ENCODE results near the gene FIGLA. TPM values are rescaled to one million over a fixed set of nuclear protein-coding genes. Genes with fewer than 3 reads are reported as not detected.
"Not testable (repeated sequence)": the region's sequence is repeated elsewhere in the genome, so short reads cannot be mapped to it uniquely, and the experiment has no call there.

Gene FIGLA
- total RNA-seq, 1 experiment from 2014 or later: not detected

GRCh38 chr2:70743677-70744076 is 46.8 kb downstream of the FIGLA start:
- no peak overlapping the region for H3K27ac Mint-ChIP-seq
- ATAC-seq (0 out of 2 replicates have a peak, but pooled peaks have one; percentile 19), DNase-seq (ENCODE audit: low spot score) (no peak)
- H3K36me3 Mint-ChIP-seq: peaks cover 7% of the 10 kb centered on the region
- TF ChIP-seq ZNF512 (CRISPR knock-in tag; IDR thresholded peaks at IDR 0.05; ENCODE audit: borderline replicate concordance) (no peak), GTF2I (CRISPR knock-in tag; conservative IDR thresholded peaks at IDR 0.05) (peak; percentile 82)
- CTCF ChIA-PET: interaction anchor here (0.8 to 1.3 kb wide), 2 partner anchors 25 to 27 kb away, joined by 3 to 4 read pairs; partner anchors contain the start of gene ADD2
- peaks cover 69% of the 10 kb centered on the region for H3K4me1 Mint-ChIP-seq
- peaks cover 6% of the 10 kb centered on the region for H3K9me3 Mint-ChIP-seq
- no peak overlapping the region for H3K4me3 Mint-ChIP-seq
- POLR2A ChIA-PET: no interaction called here
- no peaks in the 10 kb centered on the region for H3K27me3 Mint-ChIP-seq (ENCODE audit: low read depth)

- peaks cover 69% of the 10 kb centered on the region for H3K4me1 Mint-ChIP-seq
- no peaks in the 10 kb centered on the region for H3K27me3 Mint-ChIP-seq (ENCODE audit: low read depth)
- H3K27ac Mint-ChIP-seq: no peak overlapping the region; the same call in 1 of the 2 replicates
- CTCF ChIA-PET: no interaction called here
- POLR2A ChIA-PET: no interaction called here
- DNase-seq (ENCODE audit: low spot score): no peak
- H3K4me3 Mint-ChIP-seq: no peak overlapping the region
- H3K36me3 Mint-ChIP-seq: peaks cover 4% of the 10 kb centered on the region
- no peak for TF ChIP-seq HMGXB4 (CRISPR knock-in tag; IDR thresholded peaks at IDR 0.05)
- no peak for TF ChIP-seq GTF2I (CRISPR knock-in tag; conservative IDR thresholded peaks at IDR 0.05)
- TF ChIP-seq ZNF512 (CRISPR knock-in tag; IDR thresholded peaks at IDR 0.05; ENCODE audit: borderline replicate concordance): no peak
- no peak for TF ChIP-seq ATF3 (CRISPR knock-in tag; conservative IDR thresholded peaks at IDR 0.05)
- TF ChIP-seq ATF1 (CRISPR knock-in tag; IDR thresholded peaks at IDR 0.05): no peak
- no peak for TF ChIP-seq TP53 (CRISPR knock-in tag; IDR thresholded peaks at IDR 0.05)
- TF ChIP-seq ZNF263 (CRISPR knock-in tag; IDR thresholded peaks at IDR 0.05; ENCODE audit: low read depth): no peak
- no peak for TF ChIP-seq EMX1 (CRISPR knock-in tag; IDR thresholded peaks at IDR 0.05)
- TF ChIP-seq ZNF138 (CRISPR knock-in tag; conservative IDR thresholded peaks at IDR 0.05): no peak
- no peak for TF ChIP-seq MYBL2 (CRISPR knock-in tag; IDR thresholded peaks at IDR 0.05)
- TF ChIP-seq NFE2L1 (CRISPR knock-in tag; IDR thresholded peaks at IDR 0.05): no peak
- peaks cover 6% of the 10 kb centered on the region for H3K9me3 Mint-ChIP-seq
- no peak for ATAC-seq
Measured at GRCh38 chr2:70743068-70743467, 47.4 kb downstream of the FIGLA start.

- ATAC-seq; H3K4me3 Mint-ChIP-seq; H3K27me3 Mint-ChIP-seq (ENCODE audit: low read depth); H3K9me3 Mint-ChIP-seq; H3K36me3 Mint-ChIP-seq; POLR2A ChIA-PET; H3K27ac Mint-ChIP-seq; DNase-seq (ENCODE audit: low spot score): not testable (repeated sequence)
- peaks cover 65% of the 10 kb centered on the region for H3K4me1 Mint-ChIP-seq
- CTCF ChIA-PET: interaction anchor here (1.1 kb wide), 1 partner anchor 29 kb away, joined by 5 read pairs; the partner anchor contains the start of gene ADD2
Measured at GRCh38 chr2:70739492-70739891, 51.0 kb downstream of the FIGLA start.

GRCh38 chr2:70738159-70738558 is 52.3 kb downstream of the FIGLA start:
- ATAC-seq (no peak), DNase-seq (ENCODE audit: low spot score) (no peak)
- Mint-ChIP-seq H3K9me3 (peaks cover 3% of the 10 kb centered on the region; the same call in 1 of the 2 replicates), H3K27ac (peak overlapping the region; percentile 15; the same call in 1 of the 2 replicates), H3K36me3 (peaks cover 4% of the 10 kb centered on the region; the same call in 1 of the 2 replicates), H3K4me3 (no peak overlapping the region), H3K27me3 (ENCODE audit: low read depth) (no peaks in the 10 kb centered on the region), H3K4me1 (peaks cover 71% of the 10 kb centered on the region)
- POLR2A ChIA-PET: no interaction called here
- CTCF ChIA-PET: no interaction called here
- TF ChIP-seq ETV6 (CRISPR knock-in tag; IDR thresholded peaks at IDR 0.05): no peak
- no peak for TF ChIP-seq FOXJ3 (CRISPR knock-in tag; IDR thresholded peaks at IDR 0.05; ENCODE audit: borderline replicate concordance)
- TF ChIP-seq ELF4 (CRISPR knock-in tag; IDR thresholded peaks at IDR 0.05; ENCODE audit: low read depth): no peak
- TF ChIP-seq GTF2I (CRISPR knock-in tag; conservative IDR thresholded peaks at IDR 0.05): no peak
- no peak for TF ChIP-seq E2F4 (CRISPR knock-in tag; IDR thresholded peaks at IDR 0.05; ENCODE audit: borderline replicate concordance, low read depth)
- no peak for TF ChIP-seq ATF3 (CRISPR knock-in tag; conservative IDR thresholded peaks at IDR 0.05)
- no peak for TF ChIP-seq STAT6 (CRISPR knock-in tag; conservative IDR thresholded peaks at IDR 0.05; ENCODE audit: low read depth)
- TF ChIP-seq SP1 (CRISPR knock-in tag; conservative IDR thresholded peaks at IDR 0.05): no peak
- no peak for TF ChIP-seq ZMAT4 (CRISPR knock-in tag; IDR thresholded peaks at IDR 0.05)

Data from WTC11 (cell line).